ENCODE measurements around the gene DLGAP1.

- no peak for TF ChIP-seq CTCF (IDR thresholded peaks at IDR 0.05; ENCODE audit: low read depth, low read length)
- TF ChIP-seq, protein P1, sequence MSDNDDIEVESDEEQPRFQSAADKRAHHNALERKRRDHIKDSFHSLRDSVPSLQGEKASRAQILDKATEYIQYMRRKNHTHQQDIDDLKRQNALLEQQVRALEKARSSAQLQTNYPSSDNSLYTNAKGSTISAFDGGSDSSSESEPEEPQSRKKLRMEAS (IDR thresholded peaks at IDR 0.05; ENCODE audit: low read depth, low read length): no peak
Measured at GRCh38 chr18:3665204-3665603, 789.9 kb downstream of the DLGAP1 start.

Measured in NB4 (cell line).